Endothelial cell of umbilical vein (primary cell): ENCODE measurements around the gene CDH23. TPM values are rescaled to one million over a fixed set of nuclear protein-coding genes. Genes with fewer than 3 reads are reported as not detected.

Source experiments
- BruUV-seq: library from RNA; stranded (reverse); fragments of 400-500 nt; replicated peaks from 2 replicates; lab custom pipeline; 2021; lab: Mats Ljungman, UMichigan
- CTCF ChIA-PET: fragments of 300-600, 350-600 bp; sonication (Branson Sonifier 250); formaldehyde crosslinking; loops from one replicate; lab custom pipeline; 2021; ENCODE audit warnings: antibody characterized with exemption, inconsistent platforms; lab: Charles Lee
- POLR2A ChIA-PET: fragments of 300-600, 350-600 bp; sonication (Branson Sonifier 250); formaldehyde crosslinking; loops from one replicate; lab custom pipeline; 2021; ENCODE audit warnings: antibody characterized with exemption, inconsistent platforms; lab: Charles Lee
- DNase-seq: peaks from one replicate; pipeline ENCODE4 v3.0.0-alpha.2; 2011; ENCODE audit warnings: low read depth, low spot score
- FAIRE-seq: peaks from 2 replicates; lab custom pipeline; 2011; peaks lifted over from hg19 to GRCh38; lab: Jason Lieb, UNC
- H2AFZ ChIP-seq: 2 replicates; pipeline ENCODE4 v1.6.0; 2012; ENCODE audit warnings: low read depth, low read length, control low read depth, inconsistent platforms
- H3K27ac ChIP-seq: 2 replicates; pipeline ENCODE4 v1.5.1; 2011; ENCODE audit warnings: low read depth, mild to moderate bottlenecking, control low read depth, low read length, moderate library complexity; ENCODE audit not compliant: insufficient read depth
- H3K27me3 ChIP-seq, 2 experiments: 2 replicates each; pipeline versions ENCODE4 v1.6.0 to v1.6.1; 2011; ENCODE audit warnings: low read length in 2 of 2, mixed read lengths in 1 of 2; ENCODE audit not compliant: control insufficient read depth in 2 of 2, insufficient read depth in 2 of 2
- H3K36me3 ChIP-seq, 2 experiments: 2 replicates in 1 of 2; 3 replicates in 1 of 2; pipeline ENCODE4 v1.5.1; 2011; ENCODE audit warnings: low read length in 2 of 2, mild to moderate bottlenecking in 1 of 2, moderate library complexity in 1 of 2; ENCODE audit not compliant: control insufficient read depth in 2 of 2, insufficient read depth in 2 of 2; ENCODE audit errors: extremely low read depth in 1 of 2
- H3K4me1 ChIP-seq: 3 replicates; pipeline ENCODE4 v1.5.1; 2011; ENCODE audit warnings: mild to moderate bottlenecking, low read length; ENCODE audit not compliant: control insufficient read depth, insufficient read depth; ENCODE audit errors: extremely low read depth
- H3K4me2 ChIP-seq: 2 replicates; pipeline ENCODE4 v1.6.1; 2011; ENCODE audit warnings: low read length, control low read depth, mixed read lengths; ENCODE audit not compliant: insufficient read depth
- H3K4me3 ChIP-seq, 3 experiments: fragments of 200-600 bp in 1 of 3; sonication (generic), shearing (Covaris generic) in 1 of 3; replicated peaks in 1 of 3; 2 replicates each; pipeline ENCODE4 v1.5.1; 2011 to 2016; ENCODE audit warnings: control low read depth in 3 of 3, low read length in 3 of 3, mild to moderate bottlenecking in 2 of 3, inconsistent platforms in 1 of 3, low read depth in 1 of 3, moderate library complexity in 1 of 3; ENCODE audit not compliant: insufficient read depth in 1 of 3
- H3K79me2 ChIP-seq: 2 replicates; pipeline ENCODE4 v1.6.0; 2012; ENCODE audit warnings: low read length, inconsistent platforms; ENCODE audit not compliant: control insufficient read depth, insufficient read depth
- H3K9ac ChIP-seq: replicated peaks from 2 replicates; pipeline ENCODE3; 2011; ENCODE audit warnings: low read length, control low read depth; ENCODE audit not compliant: insufficient read depth; ENCODE audit errors: extremely low read depth
- H3K9me1 ChIP-seq: replicated peaks from 3 replicates; pipeline ENCODE4 v1.6.0; 2011; ENCODE audit warnings: mild to moderate bottlenecking, low read length; ENCODE audit not compliant: control insufficient read depth, insufficient read depth; ENCODE audit errors: extremely low read depth
- H3K9me3 ChIP-seq: replicated peaks from 2 replicates; pipeline ENCODE4 v1.5.1; 2012; ENCODE audit warnings: low read length, inconsistent platforms; ENCODE audit not compliant: control insufficient read depth, insufficient read depth
- H4K20me1 ChIP-seq: replicated peaks from 2 replicates; pipeline ENCODE3; 2011; ENCODE audit warnings: mild to moderate bottlenecking, low read length; ENCODE audit not compliant: control insufficient read depth, insufficient read depth; ENCODE audit errors: extremely low read depth
- FOS ChIP-seq: IDR thresholded peaks from 2 replicates; pipeline ENCODE4 v1.6.1; 2011; ENCODE audit warnings: mild to moderate bottlenecking, low read length, moderate library complexity, borderline replicate concordance; ENCODE audit not compliant: insufficient read depth
- GATA2 ChIP-seq: IDR thresholded peaks from 2 replicates; pipeline ENCODE4 v1.7.0; 2011; ENCODE audit warnings: low read depth, mild to moderate bottlenecking, moderate library complexity, mixed read lengths, low read length; ENCODE audit not compliant: insufficient read length, insufficient read depth
- MYC ChIP-seq: IDR thresholded peaks from one replicate; pipeline ENCODE4 v1.6.1; 2011; ENCODE audit warnings: mild to moderate bottlenecking, low read depth, low read length
- POLR2A ChIP-seq: IDR thresholded peaks from 2 replicates; pipeline ENCODE4 v1.6.1; 2012; ENCODE audit warnings: low read depth, mild to moderate bottlenecking, control low read depth, low read length
- dilution Hi-C: fragments of 300-500 bp; cut with MboI; formaldehyde crosslinking; loops from one replicate; pipeline ENCODE4 v1.15.0; 2019; ENCODE audit warnings: low sequenced_read_pairs; ENCODE audit not compliant: extremely low pct_ligation_motif_present
- intact Hi-C: fragments of 100-400 bp; cut with micrococcal nuclease; formaldehyde crosslinking; loops from one replicate; pipeline ENCODE4 v1.10.0; 2022
- polyA plus RNA-seq, 4 experiments: library from polyadenylated mRNA; depleted of rRNA in 3 of 4; stranded (reverse) in 3 of 4; unstranded in 1 of 4; fragments of >200 nt; gene quantifications; 2 replicates each; pipeline versions ENCODE4 v1.2.1 to v1.2.3, GENCODE V29; 2011 to 2012; ENCODE audit warnings: missing spikeins in 1 of 4
- total RNA-seq: library from RNA; stranded (reverse); gene quantifications from 2 replicates; pipeline ENCODE4 v1.2.3, GENCODE V29; 2021
- TF ChIP-seq, protein P1 (sequence below): IDR thresholded peaks from 2 replicates; pipeline ENCODE4 v1.6.1; 2011; ENCODE audit not compliant: insufficient read depth, insufficient read length
- TF ChIP-seq, protein P2 (sequence below), 2 donors: IDR thresholded peaks; 1 replicate in 1 of 2; 2 replicates in 1 of 2; pipeline ENCODE4 v1.5.1; 2011; ENCODE audit warnings: low read length in 2 of 2, mild to moderate bottlenecking in 2 of 2, moderate library complexity in 2 of 2, control low read depth in 1 of 2, inconsistent platforms in 1 of 2, low read depth in 1 of 2; ENCODE audit not compliant: insufficient read depth in 1 of 2; ENCODE audit errors: extremely low read depth in 1 of 2

CDH23 gene
- total and polyA plus RNA-seq, 2 donors (not counting 3 experiments of a cell fraction or from before 2014, with no cell fraction given): not detected

GRCh38 chr10:71497763-71498326 lies 101.1 kb downstream of the CDH23 start:
- no peak for DNase-seq
- Histone ChIP-seq H3K79me2 (no peaks in the 10 kb centered on the region), H2AFZ (no peak overlapping the region), H3K9me3 (no peaks in the 10 kb centered on the region), H3K27ac (no peak overlapping the region), H3K4me2 (no peak overlapping the region), H3K4me3 (no peak overlapping the region), H3K9ac (no peak overlapping the region), H4K20me1 (no peaks in the 10 kb centered on the region), H3K27me3 (peaks cover 17 to 22% of the 10 kb centered on the region in 2 experiments), H3K36me3 (no peaks in the 10 kb centered on the region), H3K4me1 (no peaks in the 10 kb centered on the region), H3K9me1 (no peaks in the 10 kb centered on the region)
- intact Hi-C loops: no loop called here
- no peak for FAIRE-seq
- no TSS peak for BruUV-seq
- dilution Hi-C loops: no loop called here
- ChIA-PET POLR2A (no interaction called here), CTCF (interaction anchor here (0.9 to 1.6 kb wide), 4 partner anchors 10 to 71 kb away, joined by 3 to 5 read pairs (median 3); no protein-coding TSS in a partner anchor)
- TF ChIP-seq MYC: no peak
- TF ChIP-seq FOS: no peak
- no peak for TF ChIP-seq GATA2
- TF ChIP-seq POLR2A: no peak

GRCh38 chr10:71501402-71501801 lies 104.7 kb downstream of the CDH23 start:
- POLR2A ChIA-PET: no interaction called here
- Histone ChIP-seq H3K79me2 (no peaks in the 10 kb centered on the region), H3K9me1 (no peaks in the 10 kb centered on the region), H3K36me3 (no peaks in the 10 kb centered on the region), H3K9me3 (no peaks in the 10 kb centered on the region), H3K4me1 (no peaks in the 10 kb centered on the region), H2AFZ (no peak overlapping the region), H3K9ac (no peak overlapping the region), H3K27ac (no peak overlapping the region), H3K4me3 (no peak overlapping the region), H3K27me3 (peaks cover 15 to 26% of the 10 kb centered on the region in 2 experiments), H4K20me1 (no peaks in the 10 kb centered on the region), H3K4me2 (no peak overlapping the region)
- BruUV-seq: no TSS peak
- no peak for DNase-seq
- CTCF ChIA-PET: no interaction called here
- intact Hi-C loops (no loop called here), dilution Hi-C loops (no loop called here)
- TF ChIP-seq, protein P1, sequence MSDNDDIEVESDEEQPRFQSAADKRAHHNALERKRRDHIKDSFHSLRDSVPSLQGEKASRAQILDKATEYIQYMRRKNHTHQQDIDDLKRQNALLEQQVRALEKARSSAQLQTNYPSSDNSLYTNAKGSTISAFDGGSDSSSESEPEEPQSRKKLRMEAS: no peak
- TF ChIP-seq GATA2 (no peak), MYC (no peak), FOS (no peak)
- TF ChIP-seq, protein P2, sequence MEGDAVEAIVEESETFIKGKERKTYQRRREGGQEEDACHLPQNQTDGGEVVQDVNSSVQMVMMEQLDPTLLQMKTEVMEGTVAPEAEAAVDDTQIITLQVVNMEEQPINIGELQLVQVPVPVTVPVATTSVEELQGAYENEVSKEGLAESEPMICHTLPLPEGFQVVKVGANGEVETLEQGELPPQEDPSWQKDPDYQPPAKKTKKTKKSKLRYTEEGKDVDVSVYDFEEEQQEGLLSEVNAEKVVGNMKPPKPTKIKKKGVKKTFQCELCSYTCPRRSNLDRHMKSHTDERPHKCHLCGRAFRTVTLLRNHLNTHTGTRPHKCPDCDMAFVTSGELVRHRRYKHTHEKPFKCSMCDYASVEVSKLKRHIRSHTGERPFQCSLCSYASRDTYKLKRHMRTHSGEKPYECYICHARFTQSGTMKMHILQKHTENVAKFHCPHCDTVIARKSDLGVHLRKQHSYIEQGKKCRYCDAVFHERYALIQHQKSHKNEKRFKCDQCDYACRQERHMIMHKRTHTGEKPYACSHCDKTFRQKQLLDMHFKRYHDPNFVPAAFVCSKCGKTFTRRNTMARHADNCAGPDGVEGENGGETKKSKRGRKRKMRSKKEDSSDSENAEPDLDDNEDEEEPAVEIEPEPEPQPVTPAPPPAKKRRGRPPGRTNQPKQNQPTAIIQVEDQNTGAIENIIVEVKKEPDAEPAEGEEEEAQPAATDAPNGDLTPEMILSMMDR (IDR thresholded peaks at IDR 0.05; ENCODE audit: extremely low read depth in 1 of 2, insufficient read depth in 1 of 2, low read depth in 1 of 2, low read length in 2 of 2): no peak
- no peak for FAIRE-seq
